GM23338 (cell line): Measurements from ENCODE around the gene CEACAM21. TPM values are rescaled to one million over a fixed set of nuclear protein-coding genes. Genes with fewer than 3 reads are reported as not detected.

ENCODE experiments used
- ATAC-seq: fragments of 200-7000 bp; cut with Tn5 transposase; 3 replicates; pipeline ENCODE4 v1.9.1; 2020
- DNase-seq: peaks from one replicate; pipeline ENCODE4 v3.0.0-alpha.2; 2015; ENCODE audit warnings: low spot score
- H2AFZ ChIP-seq: fragments of 200-600 bp; sonication (generic); 2 replicates; pipeline ENCODE4 v1.8.0; 2016; ENCODE audit warnings: antibody characterized with exemption, mild to moderate bottlenecking, moderate library complexity
- H3F3A ChIP-seq: fragments of 200-600 bp; sonication (generic); replicated peaks from 2 replicates; pipeline ENCODE4 v1.8.0; 2017; ENCODE audit warnings: antibody characterized with exemption, mixed run types, low read depth
- H3K27ac ChIP-seq: fragments of 200-600 bp; sonication (generic); 2 replicates; pipeline ENCODE4 v1.6.1; 2016; ENCODE audit warnings: low read depth
- H3K27me3 ChIP-seq: fragments of 200-600 bp; sonication (generic); 2 replicates; pipeline ENCODE4 v1.8.0; 2016; ENCODE audit warnings: mild to moderate bottlenecking, mixed run types, moderate library complexity; ENCODE audit not compliant: insufficient read depth
- H3K36me3 ChIP-seq: fragments of 200-600 bp; sonication (generic); 2 replicates; pipeline ENCODE4 v1.8.0; 2016; ENCODE audit warnings: mild to moderate bottlenecking; ENCODE audit not compliant: insufficient read depth
- H3K4me1 ChIP-seq: fragments of 200-600 bp; sonication (generic); 2 replicates; pipeline ENCODE4 v1.8.0; 2016; ENCODE audit warnings: mild to moderate bottlenecking, moderate library complexity; ENCODE audit not compliant: insufficient read depth
- H3K4me2 ChIP-seq: fragments of 200-600 bp; sonication (generic); 2 replicates; pipeline ENCODE4 v1.7.1; 2017; ENCODE audit warnings: mixed run types
- H3K4me3 ChIP-seq: fragments of 200-600 bp; sonication (generic); 2 replicates; pipeline ENCODE4 v1.6.1; 2016; ENCODE audit warnings: mixed run types
- H3K79me2 ChIP-seq: fragments of 200-600 bp; sonication (generic); replicated peaks from 2 replicates; pipeline ENCODE4 v1.8.0; 2017; ENCODE audit warnings: mild to moderate bottlenecking; ENCODE audit not compliant: insufficient read depth
- H3K9me2 ChIP-seq: fragments of 200-600 bp; sonication (generic); 2 replicates; pipeline ENCODE4 v1.8.0; 2017; ENCODE audit not compliant: insufficient read depth
- H4K20me1 ChIP-seq: fragments of 200-600 bp; sonication (generic); replicated peaks from 2 replicates; pipeline ENCODE4 v1.8.0; 2017; ENCODE audit warnings: mild to moderate bottlenecking; ENCODE audit not compliant: insufficient read depth
- H3K27ac Mint-ChIP-seq: 2 replicates; pipeline ENCODE4 v1.8.0; 2020; ENCODE audit warnings: inconsistent platforms, mild to moderate bottlenecking, moderate library complexity, mixed read lengths
- H3K27me3 Mint-ChIP-seq: 3 replicates; pipeline ENCODE4 v1.8.0; 2022; ENCODE audit warnings: low read depth, mild to moderate bottlenecking, moderate library complexity, mixed read lengths, inconsistent platforms; ENCODE audit not compliant: insufficient read depth, poor library complexity
- H3K36me3 Mint-ChIP-seq: 3 replicates; pipeline ENCODE4 v1.8.0; 2021; ENCODE audit warnings: low read depth, mild to moderate bottlenecking, inconsistent platforms, moderate library complexity, mixed read lengths
- H3K4me1 Mint-ChIP-seq: 3 replicates; pipeline ENCODE4 v1.8.0; 2020; ENCODE audit warnings: mild to moderate bottlenecking, inconsistent platforms, mixed read lengths
- H3K4me3 Mint-ChIP-seq: 3 replicates; pipeline ENCODE4 v1.8.0; 2021; ENCODE audit warnings: moderate library complexity, mild to moderate bottlenecking, inconsistent platforms, mixed read lengths
- H3K9me3 Mint-ChIP-seq: 3 replicates; pipeline ENCODE4 v1.8.0; 2020; ENCODE audit warnings: moderate library complexity, mild to moderate bottlenecking, inconsistent platforms, mixed read lengths
- JUNB ChIP-seq: IDR thresholded peaks from one replicate; pipeline ENCODE4 v1.6.1; 2016; ENCODE audit warnings: antibody characterized with exemption; ENCODE audit not compliant: unreplicated experiment
- NANOG ChIP-seq: IDR thresholded peaks from 2 replicates; pipeline ENCODE4 v1.6.1; 2016; ENCODE audit warnings: antibody characterized with exemption, borderline replicate concordance
- POLR2AphosphoS5 ChIP-seq: IDR thresholded peaks from 2 replicates; pipeline ENCODE4 v1.6.1; 2016; ENCODE audit warnings: antibody characterized with exemption, low read depth
- ZNF114 ChIP-seq: fragments of 250-450 bp; sonication (Bioruptor Pico); IDR thresholded peaks from 2 replicates; pipeline ENCODE4 v1.5.0; 2020; ENCODE audit warnings: mild to moderate bottlenecking, moderate library complexity
- ZNF331 ChIP-seq: fragments of 250-450 bp; sonication (Bioruptor Pico); IDR thresholded peaks from 2 replicates; pipeline ENCODE4 v1.5.0; 2020; ENCODE audit warnings: low read depth, mild to moderate bottlenecking, moderate library complexity
- polyA plus RNA-seq: library from polyadenylated mRNA; unstranded; fragments of >200 nt; fragmentation: Nextera tagmentation; extraction: Ambion mirVana; gene quantifications from 2 replicates; pipeline ENCODE4 v1.2.1, GENCODE V29; 2016
- total RNA-seq: library from RNA; depleted of rRNA; stranded (reverse); fragments of >200 nt; shearing (Covaris generic); gene quantifications from 2 replicates; pipeline ENCODE4 v1.2.3, GENCODE V29; 2014
- TF ChIP-seq, protein P1 (sequence below): IDR thresholded peaks from 2 replicates; pipeline ENCODE4 v1.6.1; 2016; ENCODE audit warnings: antibody characterized with exemption
- TF ChIP-seq, protein P2 (sequence below): fragments of 250-450 bp; sonication (Bioruptor Pico); IDR thresholded peaks from 2 replicates; pipeline ENCODE4 v1.5.0; 2020; ENCODE audit warnings: mild to moderate bottlenecking, moderate library complexity

Gene CEACAM21
- total and polyA plus RNA-seq, 2 experiments from 2014 or later = not detected

DNA sequence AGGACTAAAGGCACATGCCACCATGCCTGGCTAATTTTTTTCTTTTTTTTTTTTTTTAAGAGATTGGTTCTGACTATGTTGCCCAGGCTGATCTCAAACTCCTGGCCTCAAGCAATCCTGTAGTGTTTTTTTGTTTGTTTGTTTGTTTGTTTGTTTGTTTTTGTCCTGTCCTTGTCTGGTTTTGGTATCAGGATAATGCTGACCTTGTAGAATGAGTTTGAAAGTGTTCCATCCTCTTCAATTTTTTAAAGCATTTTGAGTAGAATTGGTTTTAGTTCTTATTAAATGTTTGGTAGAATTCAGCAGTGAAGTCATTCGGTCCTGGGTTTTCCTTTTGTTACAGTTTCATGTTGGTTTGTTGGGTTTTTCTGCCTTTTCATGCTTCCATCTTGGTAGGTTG, 31.7 kb downstream of the CEACAM21 start (continued):
- no peak for TF ChIP-seq POLR2AphosphoS5
- no peak for TF ChIP-seq NANOG
- TF ChIP-seq, protein P1, sequence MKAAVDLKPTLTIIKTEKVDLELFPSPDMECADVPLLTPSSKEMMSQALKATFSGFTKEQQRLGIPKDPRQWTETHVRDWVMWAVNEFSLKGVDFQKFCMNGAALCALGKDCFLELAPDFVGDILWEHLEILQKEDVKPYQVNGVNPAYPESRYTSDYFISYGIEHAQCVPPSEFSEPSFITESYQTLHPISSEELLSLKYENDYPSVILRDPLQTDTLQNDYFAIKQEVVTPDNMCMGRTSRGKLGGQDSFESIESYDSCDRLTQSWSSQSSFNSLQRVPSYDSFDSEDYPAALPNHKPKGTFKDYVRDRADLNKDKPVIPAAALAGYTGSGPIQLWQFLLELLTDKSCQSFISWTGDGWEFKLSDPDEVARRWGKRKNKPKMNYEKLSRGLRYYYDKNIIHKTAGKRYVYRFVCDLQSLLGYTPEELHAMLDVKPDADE = no peak

DNA sequence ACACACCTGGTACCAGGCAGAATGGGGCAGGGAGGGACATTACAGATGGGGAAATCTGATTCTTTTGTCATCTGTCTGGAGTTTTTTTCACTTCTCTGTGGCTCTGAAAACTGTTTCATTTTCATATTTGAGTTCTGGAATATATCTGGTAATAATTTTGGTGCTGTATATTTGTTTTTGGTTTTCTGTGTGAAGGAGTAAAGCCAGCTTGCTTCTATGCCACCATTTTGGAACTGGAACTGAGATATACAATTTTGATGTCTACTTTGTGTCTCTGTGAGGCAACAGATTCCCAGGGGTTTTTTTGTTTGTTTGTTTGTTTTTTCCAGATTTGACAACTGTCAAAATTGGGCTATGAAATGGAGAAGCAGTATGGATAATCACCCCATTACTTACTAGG, 34.8 kb downstream of the CEACAM21 start:
- no peak overlapping the region for H3K4me3 Mint-ChIP-seq
- no peaks in the 10 kb centered on the region for H3K4me1 Mint-ChIP-seq
- ATAC-seq = no peak
- Histone ChIP-seq H3K4me2 (no peak overlapping the region), H3K9me2 (no peaks in the 10 kb centered on the region), H2AFZ (no peak overlapping the region), H3K4me3 (no peak overlapping the region), H3K27me3 (peaks cover 46% of the 10 kb centered on the region), H3F3A (no peaks in the 10 kb centered on the region), H4K20me1 (no peaks in the 10 kb centered on the region), H3K79me2 (no peaks in the 10 kb centered on the region), H3K27ac (no peak overlapping the region), H3K36me3 (no peaks in the 10 kb centered on the region), H3K4me1 (no peaks in the 10 kb centered on the region)
- no peak for DNase-seq
- no peak overlapping the region for H3K27ac Mint-ChIP-seq
- TF ChIP-seq, protein P2, sequence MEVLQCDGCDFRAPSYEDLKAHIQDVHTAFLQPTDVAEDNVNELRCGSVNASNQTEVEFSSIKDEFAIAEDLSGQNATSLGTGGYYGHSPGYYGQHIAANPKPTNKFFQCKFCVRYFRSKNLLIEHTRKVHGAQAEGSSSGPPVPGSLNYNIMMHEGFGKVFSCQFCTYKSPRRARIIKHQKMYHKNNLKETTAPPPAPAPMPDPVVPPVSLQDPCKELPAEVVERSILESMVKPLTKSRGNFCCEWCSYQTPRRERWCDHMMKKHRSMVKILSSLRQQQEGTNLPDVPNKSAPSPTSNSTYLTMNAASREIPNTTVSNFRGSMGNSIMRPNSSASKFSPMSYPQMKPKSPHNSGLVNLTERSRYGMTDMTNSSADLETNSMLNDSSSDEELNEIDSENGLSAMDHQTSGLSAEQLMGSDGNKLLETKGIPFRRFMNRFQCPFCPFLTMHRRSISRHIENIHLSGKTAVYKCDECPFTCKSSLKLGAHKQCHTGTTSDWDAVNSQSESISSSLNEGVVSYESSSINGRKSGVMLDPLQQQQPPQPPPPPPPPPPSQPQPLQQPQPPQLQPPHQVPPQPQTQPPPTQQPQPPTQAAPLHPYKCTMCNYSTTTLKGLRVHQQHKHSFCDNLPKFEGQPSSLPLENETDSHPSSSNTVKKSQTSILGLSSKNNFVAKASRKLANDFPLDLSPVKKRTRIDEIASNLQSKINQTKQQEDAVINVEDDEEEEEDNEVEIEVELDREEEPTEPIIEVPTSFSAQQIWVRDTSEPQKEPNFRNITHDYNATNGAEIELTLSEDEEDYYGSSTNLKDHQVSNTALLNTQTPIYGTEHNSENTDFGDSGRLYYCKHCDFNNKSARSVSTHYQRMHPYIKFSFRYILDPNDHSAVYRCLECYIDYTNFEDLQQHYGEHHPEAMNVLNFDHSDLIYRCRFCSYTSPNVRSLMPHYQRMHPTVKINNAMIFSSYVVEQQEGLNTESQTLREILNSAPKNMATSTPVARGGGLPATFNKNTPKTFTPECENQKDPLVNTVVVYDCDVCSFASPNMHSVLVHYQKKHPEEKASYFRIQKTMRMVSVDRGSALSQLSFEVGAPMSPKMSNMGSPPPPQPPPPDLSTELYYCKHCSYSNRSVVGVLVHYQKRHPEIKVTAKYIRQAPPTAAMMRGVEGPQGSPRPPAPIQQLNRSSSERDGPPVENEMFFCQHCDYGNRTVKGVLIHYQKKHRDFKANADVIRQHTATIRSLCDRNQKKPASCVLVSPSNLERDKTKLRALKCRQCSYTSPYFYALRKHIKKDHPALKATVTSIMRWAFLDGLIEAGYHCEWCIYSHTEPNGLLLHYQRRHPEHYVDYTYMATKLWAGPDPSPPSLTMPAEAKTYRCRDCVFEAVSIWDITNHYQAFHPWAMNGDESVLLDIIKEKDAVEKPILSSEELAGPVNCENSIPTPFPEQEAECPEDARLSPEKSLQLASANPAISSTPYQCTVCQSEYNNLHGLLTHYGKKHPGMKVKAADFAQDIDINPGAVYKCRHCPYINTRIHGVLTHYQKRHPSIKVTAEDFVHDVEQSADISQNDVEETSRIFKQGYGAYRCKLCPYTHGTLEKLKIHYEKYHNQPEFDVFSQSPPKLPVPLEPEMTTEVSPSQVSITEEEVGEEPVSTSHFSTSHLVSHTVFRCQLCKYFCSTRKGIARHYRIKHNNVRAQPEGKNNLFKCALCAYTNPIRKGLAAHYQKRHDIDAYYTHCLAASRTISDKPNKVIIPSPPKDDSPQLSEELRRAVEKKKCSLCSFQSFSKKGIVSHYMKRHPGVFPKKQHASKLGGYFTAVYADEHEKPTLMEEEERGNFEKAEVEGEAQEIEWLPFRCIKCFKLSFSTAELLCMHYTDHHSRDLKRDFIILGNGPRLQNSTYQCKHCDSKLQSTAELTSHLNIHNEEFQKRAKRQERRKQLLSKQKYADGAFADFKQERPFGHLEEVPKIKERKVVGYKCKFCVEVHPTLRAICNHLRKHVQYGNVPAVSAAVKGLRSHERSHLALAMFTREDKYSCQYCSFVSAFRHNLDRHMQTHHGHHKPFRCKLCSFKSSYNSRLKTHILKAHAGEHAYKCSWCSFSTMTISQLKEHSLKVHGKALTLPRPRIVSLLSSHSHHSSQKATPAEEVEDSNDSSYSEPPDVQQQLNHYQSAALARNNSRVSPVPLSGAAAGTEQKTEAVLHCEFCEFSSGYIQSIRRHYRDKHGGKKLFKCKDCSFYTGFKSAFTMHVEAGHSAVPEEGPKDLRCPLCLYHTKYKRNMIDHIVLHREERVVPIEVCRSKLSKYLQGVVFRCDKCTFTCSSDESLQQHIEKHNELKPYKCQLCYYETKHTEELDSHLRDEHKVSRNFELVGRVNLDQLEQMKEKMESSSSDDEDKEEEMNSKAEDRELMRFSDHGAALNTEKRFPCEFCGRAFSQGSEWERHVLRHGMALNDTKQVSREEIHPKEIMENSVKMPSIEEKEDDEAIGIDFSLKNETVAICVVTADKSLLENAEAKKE (CRISPR knock-in tag) = no peak
- TF ChIP-seq NANOG (no peak), ZNF331 (no peak), ZNF114 (no peak), JUNB (no peak)
- H3K27me3 Mint-ChIP-seq = peaks cover 9% of the 10 kb centered on the region
- H3K9me3 Mint-ChIP-seq = no peaks in the 10 kb centered on the region
- H3K36me3 Mint-ChIP-seq = no peaks in the 10 kb centered on the region
